HUES64 (cell line): ENCODE results near the gene KIF20B.

Experiments
- H3K27ac ChIP-seq: 2 replicates; pipeline ENCODE4 v1.7.0; 2013; ENCODE audit warnings: low read depth, low read length, inconsistent platforms
- H3K27me3 ChIP-seq: 2 replicates; pipeline ENCODE4 v1.6.1; 2013; ENCODE audit warnings: mild to moderate bottlenecking, low read length; ENCODE audit not compliant: insufficient read depth
- H3K36me3 ChIP-seq: 2 replicates; pipeline ENCODE4 v1.6.1; 2013; ENCODE audit warnings: mild to moderate bottlenecking, low read length; ENCODE audit not compliant: insufficient read depth
- H3K4me1 ChIP-seq: 2 replicates; pipeline ENCODE4 v1.6.1; 2013; ENCODE audit warnings: mild to moderate bottlenecking, low read length, moderate library complexity; ENCODE audit not compliant: insufficient read depth
- H3K4me3 ChIP-seq: 2 replicates; pipeline ENCODE4 v1.5.1; 2013; ENCODE audit warnings: mild to moderate bottlenecking, low read length, moderate library complexity
- H3K9ac ChIP-seq: 2 replicates; pipeline ENCODE4 v1.6.1; 2013; ENCODE audit warnings: mild to moderate bottlenecking, low read depth, low read length
- H3K9me3 ChIP-seq: 2 replicates; pipeline ENCODE4 v1.6.1; 2013; ENCODE audit warnings: low read depth, low read length; ENCODE audit not compliant: insufficient read depth
- WGBS: fragments of 150-250, 120-280 bp; methylation state at CpG from one replicate; pipeline ENCODE4 v1.1.7; 2013; ENCODE audit warnings: missing lambda C conversion rate; 5-methylcytosine and 5-hydroxymethylcytosine counted together

Gene KIF20B

DNA sequence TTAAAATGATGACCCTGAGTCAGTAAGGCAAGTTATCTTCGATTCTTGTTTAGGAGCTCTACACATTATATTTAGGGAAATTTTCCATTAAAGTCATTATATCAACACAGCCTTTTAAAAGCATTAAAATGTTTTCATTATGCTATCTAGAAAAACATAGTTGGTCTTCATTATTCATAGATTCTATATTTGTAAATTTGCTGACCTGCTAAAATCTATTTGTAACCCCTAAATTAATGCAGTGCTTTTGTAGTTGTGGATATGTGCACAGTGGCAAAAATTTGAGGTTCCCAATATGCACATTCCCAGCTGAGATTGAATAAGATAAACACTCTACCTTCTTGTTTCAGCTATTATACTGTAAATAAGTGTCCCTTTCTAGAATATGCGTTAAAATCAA is 81.1 kb downstream of the KIF20B start:
- H3K27me3 ChIP-seq = no peaks in the 10 kb centered on the region
- peaks cover 36% of the 10 kb centered on the region for H3K36me3 ChIP-seq
- H3K9ac ChIP-seq = no peak overlapping the region
- H3K9me3 ChIP-seq = 0 out of 2 replicates have a peak, but pooled peaks cover 4% of the 10 kb centered on the region
- 95% methylated on average over 1 of the region's 2 CpGs for WGBS
- H3K4me3 ChIP-seq = no peak overlapping the region
- H3K27ac ChIP-seq = no peak overlapping the region
- peaks cover 9% of the 10 kb centered on the region; the same call in 1 of the 2 replicates for H3K4me1 ChIP-seq

DNA sequence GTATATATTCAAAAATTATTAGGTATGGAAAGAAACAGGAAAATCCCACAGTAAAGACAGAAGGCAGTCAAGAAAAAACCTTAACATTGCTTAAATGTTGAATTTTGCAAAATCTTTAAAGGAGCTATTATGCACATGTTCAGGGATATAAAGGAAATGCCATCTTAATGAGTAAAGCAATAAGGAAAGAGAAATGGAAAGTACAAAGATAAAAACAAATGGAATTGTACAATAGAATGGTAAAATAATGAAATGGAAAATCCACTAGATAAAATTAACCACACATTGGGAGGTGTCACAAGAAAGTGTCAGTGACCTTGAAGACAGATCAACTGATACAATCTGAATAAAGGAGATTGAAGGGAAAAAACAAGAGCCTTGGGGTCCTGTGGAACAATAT is 82.0 kb downstream of the KIF20B start:
- Histone ChIP-seq H3K9me3 (0 out of 2 replicates have a peak, but pooled peaks cover 4% of the 10 kb centered on the region), H3K27me3 (no peaks in the 10 kb centered on the region), H3K36me3 (peaks cover 28% of the 10 kb centered on the region), H3K27ac (no peak overlapping the region), H3K9ac (no peak overlapping the region), H3K4me1 (peaks cover 9% of the 10 kb centered on the region; the same call in 1 of the 2 replicates), H3K4me3 (no peak overlapping the region)

DNA sequence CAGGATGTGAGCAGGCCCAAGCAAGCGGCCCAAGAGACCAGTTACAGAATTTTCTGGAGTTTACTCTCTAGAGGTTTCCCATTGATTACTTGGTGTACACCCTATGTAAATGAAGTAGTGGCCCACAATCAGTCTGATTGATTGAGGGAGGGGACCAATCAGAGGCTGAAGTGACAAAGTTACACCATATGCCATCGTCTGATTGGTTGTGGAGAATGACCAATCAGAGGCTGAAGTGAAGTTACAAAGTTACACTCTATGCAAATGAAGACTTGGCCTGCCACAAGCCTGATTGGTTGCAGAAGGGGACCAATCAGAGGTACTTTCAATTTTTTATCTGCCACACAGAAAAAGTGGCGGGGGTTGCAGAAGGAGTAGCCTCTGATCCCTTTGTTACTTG is 83.7 kb downstream of the KIF20B start:
- Histone ChIP-seq H3K27me3 (no peaks in the 10 kb centered on the region), H3K9ac (no peak overlapping the region), H3K36me3 (peaks cover 15% of the 10 kb centered on the region), H3K27ac (no peak overlapping the region), H3K4me1 (peaks cover 9% of the 10 kb centered on the region; the same call in 1 of the 2 replicates), H3K4me3 (no peak overlapping the region), H3K9me3 (0 out of 2 replicates have a peak, but pooled peaks cover 4% of the 10 kb centered on the region)
- 96% methylated on average over 3 of the region's 3 CpGs for WGBS

DNA sequence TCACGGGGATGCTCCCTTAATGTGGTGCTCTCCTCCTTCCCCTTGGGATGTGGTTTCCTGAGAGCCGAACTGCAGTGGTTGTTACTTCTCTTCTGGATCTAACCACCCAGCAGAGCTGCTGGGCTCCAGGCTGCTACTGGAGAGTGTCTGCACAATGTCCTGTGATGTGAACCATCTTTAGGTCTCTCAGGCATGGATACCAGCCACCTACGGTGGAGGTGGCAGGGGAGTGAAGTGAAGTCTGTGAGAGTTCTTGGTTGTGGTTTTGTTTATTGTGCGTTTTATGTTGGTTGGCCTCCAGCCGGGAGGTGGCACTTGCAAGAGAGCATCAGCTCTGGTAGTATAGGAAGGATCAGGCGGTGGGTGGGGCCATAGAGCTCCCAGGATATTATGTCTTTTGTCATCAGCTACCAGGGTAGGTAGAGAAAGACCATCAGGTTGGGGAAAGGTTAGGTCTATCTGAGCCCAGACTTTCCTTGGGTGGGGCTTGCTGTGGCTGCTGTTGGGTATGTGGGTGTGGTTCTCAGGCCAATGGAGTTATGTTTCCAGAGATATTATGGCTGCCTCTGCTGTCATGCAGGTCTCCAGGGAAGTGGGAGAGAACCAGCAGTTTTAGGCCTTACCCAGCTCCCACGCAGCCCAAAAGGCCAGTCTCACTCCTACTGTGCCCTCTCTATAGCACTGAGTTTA is 87.9 kb downstream of the KIF20B start:
- Histone ChIP-seq H3K4me1 (peaks cover 2% of the 10 kb centered on the region), H3K27ac (no peak overlapping the region), H3K36me3 (no peaks in the 10 kb centered on the region), H3K9me3 (0 out of 2 replicates have a peak, but pooled peaks cover 4% of the 10 kb centered on the region), H3K9ac (no peak overlapping the region), H3K4me3 (no peak overlapping the region), H3K27me3 (no peaks in the 10 kb centered on the region)
- WGBS = 86% methylated on average over 7 of the region's 7 CpGs

DNA sequence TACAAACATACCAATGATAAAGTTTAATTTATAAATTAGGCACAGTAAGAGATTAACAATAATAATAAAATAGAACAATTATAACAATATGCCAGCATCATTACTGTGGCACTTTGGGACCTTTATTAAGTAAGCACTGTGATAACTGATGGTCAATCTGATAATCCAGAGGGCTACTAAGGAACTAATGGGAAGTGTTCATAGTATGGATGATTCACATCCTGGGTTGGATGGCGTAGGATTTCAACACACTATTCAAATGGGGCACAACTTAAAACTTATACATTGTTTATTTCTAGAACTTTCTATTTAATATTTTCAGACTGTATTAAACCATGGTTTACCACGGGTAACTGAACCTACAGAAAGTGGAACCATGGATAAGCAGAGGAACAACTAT is 90.8 kb downstream of the KIF20B start:
- 96% methylated on average over 1 of the region's 2 CpGs for WGBS

DNA sequence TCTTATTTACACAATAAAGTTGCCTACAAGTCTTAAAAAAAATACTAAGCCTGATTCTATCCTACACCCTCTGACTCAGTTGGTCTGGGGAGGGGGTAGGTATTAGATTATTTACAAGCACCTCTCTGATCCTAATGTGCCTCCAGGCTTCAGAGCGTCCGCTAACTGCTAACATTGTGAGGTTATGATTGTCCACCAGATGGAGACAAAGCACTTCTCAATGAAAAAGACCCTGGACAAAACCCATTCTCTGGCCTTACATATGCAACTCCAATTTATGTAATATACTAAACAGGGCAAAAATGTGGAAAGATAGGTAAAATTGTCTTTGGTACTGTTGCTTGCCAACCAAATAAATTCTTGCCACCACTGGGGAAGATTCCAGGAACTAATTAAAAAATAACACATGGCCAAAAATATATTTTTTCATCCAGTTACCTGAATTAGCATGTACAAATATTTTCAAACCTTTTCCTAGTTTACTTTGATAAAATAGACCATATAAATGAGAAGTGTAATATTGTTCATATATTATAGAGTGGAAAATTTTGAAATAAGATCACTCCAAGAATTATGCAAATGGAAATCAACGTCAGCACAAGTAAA is 92.4 kb downstream of the KIF20B start:
- H3K27ac ChIP-seq = no peak overlapping the region
- no peaks in the 10 kb centered on the region for H3K36me3 ChIP-seq
- H3K4me3 ChIP-seq = no peak overlapping the region
- no peaks in the 10 kb centered on the region for H3K27me3 ChIP-seq
- no peak overlapping the region for H3K9ac ChIP-seq
- WGBS = 36% methylated on average over 3 of the region's 3 CpGs
- peaks cover 17% of the 10 kb centered on the region for H3K4me1 ChIP-seq
- H3K9me3 ChIP-seq = no peaks in the 10 kb centered on the region

More for the DNA sequence above, 90.8 kb downstream of the KIF20B start:
- Histone ChIP-seq H3K4me1 (peaks cover 17% of the 10 kb centered on the region), H3K27me3 (no peaks in the 10 kb centered on the region), H3K9ac (no peak overlapping the region), H3K4me3 (no peak overlapping the region), H3K36me3 (no peaks in the 10 kb centered on the region), H3K9me3 (no peaks in the 10 kb centered on the region), H3K27ac (no peak overlapping the region)

DNA sequence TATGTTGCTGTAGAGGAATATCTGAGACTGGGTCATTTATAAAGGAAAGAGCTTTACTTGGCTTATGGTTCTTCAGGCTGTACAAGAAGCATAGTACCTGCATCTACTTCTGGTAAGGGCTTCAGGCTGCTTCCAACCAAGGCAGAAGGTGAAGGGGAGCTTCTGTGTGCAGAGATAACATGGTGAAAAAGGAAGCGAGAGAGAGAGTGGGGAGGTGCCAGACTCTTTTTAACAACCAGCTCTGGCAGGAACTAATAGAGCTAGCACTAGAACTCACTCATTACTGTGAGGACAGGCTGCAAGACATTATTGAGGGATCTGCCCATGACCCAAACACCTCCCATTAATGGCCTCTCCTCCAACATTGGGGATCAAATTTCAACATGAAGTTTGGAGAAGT is 94.5 kb downstream of the KIF20B start:
- H3K9ac ChIP-seq = no peak overlapping the region
- no peaks in the 10 kb centered on the region for H3K27me3 ChIP-seq
- H3K27ac ChIP-seq = no peak overlapping the region
- 100% methylated on average over 1 of the region's 1 CpG for WGBS
- peaks cover 17% of the 10 kb centered on the region for H3K4me1 ChIP-seq
- H3K9me3 ChIP-seq = no peaks in the 10 kb centered on the region
- H3K36me3 ChIP-seq = no peaks in the 10 kb centered on the region
- no peak overlapping the region for H3K4me3 ChIP-seq

DNA sequence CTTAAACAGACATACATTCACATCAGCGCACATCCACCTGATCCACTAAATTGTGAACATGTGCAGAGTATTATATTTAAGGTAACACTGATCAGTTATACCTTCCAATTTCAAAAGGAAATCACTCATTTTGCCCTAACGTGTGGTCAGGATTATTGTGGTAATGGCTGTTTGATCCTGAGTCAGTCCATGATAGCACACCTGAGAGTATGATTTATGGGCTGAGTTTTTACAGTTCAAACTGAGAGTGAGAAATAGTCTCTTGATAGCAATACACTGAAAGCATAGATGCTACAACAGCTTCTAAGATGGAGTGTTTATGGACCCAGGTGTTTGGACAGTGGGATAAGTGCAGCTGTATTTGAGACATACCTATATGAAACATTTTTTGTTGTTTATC is 96.7 kb downstream of the KIF20B start:
- WGBS = 100% methylated on average over 1 of the region's 2 CpGs
- no peak overlapping the region for H3K9ac ChIP-seq
- H3K9me3 ChIP-seq = no peaks in the 10 kb centered on the region
- H3K4me3 ChIP-seq = no peak overlapping the region
- peaks cover 17% of the 10 kb centered on the region for H3K4me1 ChIP-seq
- H3K27me3 ChIP-seq = no peaks in the 10 kb centered on the region
- H3K27ac ChIP-seq = no peak overlapping the region
- H3K36me3 ChIP-seq = no peaks in the 10 kb centered on the region

DNA sequence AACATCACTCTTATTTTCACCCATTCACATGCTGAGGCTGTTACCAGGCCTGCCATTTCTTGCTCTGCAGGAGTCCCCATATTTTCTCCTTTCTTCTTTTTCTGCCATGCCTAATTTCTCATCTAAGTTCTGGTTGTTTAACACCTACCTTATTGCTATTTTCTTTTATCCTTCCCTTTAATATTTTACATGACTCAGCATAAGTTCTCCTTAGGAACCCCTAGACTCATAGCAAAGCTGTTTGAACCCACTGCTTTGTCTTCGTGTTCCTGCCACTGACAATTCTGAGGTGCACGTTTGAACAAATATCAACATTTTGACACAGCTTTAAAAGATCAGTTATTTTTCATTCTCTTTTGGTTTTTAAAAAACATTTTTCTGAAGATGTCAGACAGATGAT is 98.2 kb downstream of the KIF20B start:
- no peaks in the 10 kb centered on the region for H3K36me3 ChIP-seq
- H3K9me3 ChIP-seq = no peaks in the 10 kb centered on the region
- H3K4me1 ChIP-seq = peaks cover 14% of the 10 kb centered on the region
- no peaks in the 10 kb centered on the region for H3K27me3 ChIP-seq
- 91% methylated on average over 2 of the region's 2 CpGs for whole genome bisulfite sequencing
- no peak overlapping the region for H3K4me3 ChIP-seq
- no peak overlapping the region for H3K27ac ChIP-seq
- no peak overlapping the region for H3K9ac ChIP-seq

DNA sequence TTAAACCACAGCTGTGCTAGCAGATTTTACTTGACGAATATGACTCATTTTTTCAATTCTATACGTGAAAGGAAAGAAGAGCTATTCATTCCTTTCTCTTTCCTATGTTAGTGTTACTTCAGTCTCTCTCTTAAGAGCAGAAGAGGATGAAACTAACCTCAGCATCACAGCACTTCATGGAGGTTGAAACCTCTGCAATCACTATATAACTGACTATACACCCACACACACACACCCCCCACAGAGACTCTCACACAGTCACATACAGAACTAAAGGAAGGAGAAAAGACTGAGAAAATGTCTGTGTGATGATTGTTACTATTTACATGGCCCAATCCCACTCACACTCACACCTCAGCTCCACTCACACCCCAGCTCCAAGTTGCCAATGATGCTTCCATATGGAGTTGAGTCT is 104.2 kb downstream of the KIF20B start:
- Histone ChIP-seq H3K27ac (no peak overlapping the region), H3K4me1 (no peaks in the 10 kb centered on the region), H3K27me3 (no peaks in the 10 kb centered on the region), H3K9me3 (no peaks in the 10 kb centered on the region), H3K9ac (no peak overlapping the region), H3K4me3 (no peak overlapping the region), H3K36me3 (no peaks in the 10 kb centered on the region)
- 100% methylated on average over 2 of the region's 2 CpGs for WGBS

DNA sequence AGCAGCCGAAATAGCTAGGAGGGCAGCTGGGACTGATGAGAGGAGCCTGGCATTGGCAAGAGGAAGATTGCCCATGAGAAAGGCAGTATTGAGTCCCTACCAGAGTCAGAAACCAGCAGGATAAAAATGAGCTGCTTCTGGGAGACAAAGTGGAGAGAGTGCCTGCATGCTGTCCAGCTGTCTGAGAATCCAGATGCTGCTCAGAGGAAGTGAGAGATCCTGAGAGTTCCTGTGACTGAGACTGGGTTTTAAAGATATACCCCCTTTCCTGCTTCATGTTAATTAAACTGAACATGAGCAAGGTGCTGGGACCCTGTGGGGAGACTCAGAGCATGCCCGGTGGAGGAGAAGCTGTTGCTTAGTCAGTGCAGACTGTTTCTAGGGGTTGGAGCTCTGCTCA is 107.5 kb downstream of the KIF20B start:
- no peaks in the 10 kb centered on the region for H3K4me1 ChIP-seq
- H3K36me3 ChIP-seq = no peaks in the 10 kb centered on the region
- H3K27ac ChIP-seq = no peak overlapping the region
- no peaks in the 10 kb centered on the region for H3K27me3 ChIP-seq
- 96% methylated on average over 2 of the region's 2 CpGs for WGBS
- H3K9ac ChIP-seq = no peak overlapping the region
- H3K4me3 ChIP-seq = no peak overlapping the region
- no peaks in the 10 kb centered on the region for H3K9me3 ChIP-seq
